AG09309 (cell line): ENCODE results near the gene AP5Z1.

ENCODE experiments used
- DNase-seq: peaks from one replicate; pipeline ENCODE4 v3.0.0-alpha.2; 2010; ENCODE audit warnings: low read depth
- H3K4me3 ChIP-seq: 2 replicates; pipeline ENCODE4 v1.5.1; 2011; ENCODE audit warnings: mild to moderate bottlenecking, low read depth, low read length, moderate library complexity; ENCODE audit not compliant: control insufficient read depth
- TF ChIP-seq, protein P1 (sequence below): IDR thresholded peaks from 2 replicates; pipeline ENCODE4 v1.5.1; 2011; ENCODE audit warnings: mild to moderate bottlenecking, low read depth, low read length, inconsistent platforms; ENCODE audit not compliant: insufficient read depth, control insufficient read depth; ENCODE audit errors: missing control alignments

Gene AP5Z1

DNA sequence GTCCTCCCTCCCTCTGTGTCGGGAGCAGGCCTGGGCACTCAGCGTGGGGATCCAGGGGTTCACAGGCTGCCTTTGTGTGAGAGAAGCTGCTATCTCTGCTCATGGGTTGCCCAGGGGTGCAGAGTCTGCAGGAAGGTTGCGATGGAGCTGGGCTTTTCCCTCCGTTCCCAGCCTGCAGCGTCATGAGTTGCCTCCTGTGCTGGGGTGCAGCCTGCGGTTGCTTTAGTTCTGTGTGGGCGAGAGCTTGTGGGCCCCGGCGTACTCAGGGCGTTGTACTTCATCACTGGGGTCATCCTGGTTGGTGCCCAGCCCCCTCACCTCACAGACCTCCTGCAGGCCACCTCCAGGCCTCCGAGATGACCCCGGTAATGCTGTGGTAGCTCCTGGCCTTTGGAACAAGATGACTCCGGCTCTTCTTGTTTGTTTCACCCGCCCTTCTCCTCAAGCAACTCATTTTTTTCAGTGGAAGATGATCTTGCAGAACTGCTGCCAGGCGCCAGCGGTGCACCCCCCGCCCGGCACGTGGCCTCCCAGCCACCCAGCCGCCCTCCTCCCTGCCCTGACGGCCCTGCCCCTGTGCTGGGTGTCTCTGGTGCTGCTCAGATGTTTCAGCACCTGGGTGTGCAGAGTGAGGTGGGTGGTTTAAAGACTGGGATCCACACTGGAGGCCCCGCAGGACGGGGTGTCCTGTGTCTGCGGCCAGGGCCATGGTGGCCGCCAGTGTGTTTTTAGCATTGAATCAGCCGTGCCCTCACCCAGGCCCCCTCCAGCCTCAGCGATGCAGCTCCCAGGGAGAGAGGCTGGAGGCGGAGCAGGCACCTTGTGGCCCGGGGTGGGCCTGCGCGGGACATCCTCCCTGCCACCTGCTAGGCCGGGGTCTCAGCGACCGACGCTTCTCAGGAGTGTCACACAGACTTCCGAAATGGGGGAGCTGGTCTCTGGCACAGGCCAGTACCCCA, 7.2 kb downstream of the AP5Z1 start:
- TF ChIP-seq, protein P1, sequence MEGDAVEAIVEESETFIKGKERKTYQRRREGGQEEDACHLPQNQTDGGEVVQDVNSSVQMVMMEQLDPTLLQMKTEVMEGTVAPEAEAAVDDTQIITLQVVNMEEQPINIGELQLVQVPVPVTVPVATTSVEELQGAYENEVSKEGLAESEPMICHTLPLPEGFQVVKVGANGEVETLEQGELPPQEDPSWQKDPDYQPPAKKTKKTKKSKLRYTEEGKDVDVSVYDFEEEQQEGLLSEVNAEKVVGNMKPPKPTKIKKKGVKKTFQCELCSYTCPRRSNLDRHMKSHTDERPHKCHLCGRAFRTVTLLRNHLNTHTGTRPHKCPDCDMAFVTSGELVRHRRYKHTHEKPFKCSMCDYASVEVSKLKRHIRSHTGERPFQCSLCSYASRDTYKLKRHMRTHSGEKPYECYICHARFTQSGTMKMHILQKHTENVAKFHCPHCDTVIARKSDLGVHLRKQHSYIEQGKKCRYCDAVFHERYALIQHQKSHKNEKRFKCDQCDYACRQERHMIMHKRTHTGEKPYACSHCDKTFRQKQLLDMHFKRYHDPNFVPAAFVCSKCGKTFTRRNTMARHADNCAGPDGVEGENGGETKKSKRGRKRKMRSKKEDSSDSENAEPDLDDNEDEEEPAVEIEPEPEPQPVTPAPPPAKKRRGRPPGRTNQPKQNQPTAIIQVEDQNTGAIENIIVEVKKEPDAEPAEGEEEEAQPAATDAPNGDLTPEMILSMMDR = no peak
- no peak for DNase-seq

DNA sequence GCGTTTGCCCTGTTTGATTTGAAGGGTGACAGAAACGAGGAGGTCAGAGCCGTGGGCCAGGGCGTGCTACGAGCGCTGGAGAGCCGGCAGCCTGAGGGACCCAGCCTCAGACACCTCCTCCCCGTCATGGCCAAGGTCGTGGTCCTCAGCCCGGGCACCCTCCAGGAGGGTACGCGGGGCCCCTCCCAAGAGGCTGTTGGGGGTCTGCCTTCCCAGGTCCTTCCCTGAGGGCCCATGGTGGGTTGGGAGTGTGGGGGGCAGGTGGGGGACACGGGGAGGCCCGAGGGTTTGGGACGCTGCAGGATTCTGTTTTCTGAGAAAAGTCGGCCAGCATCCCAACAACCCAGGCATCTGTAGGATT, 7.8 kb downstream of the AP5Z1 start:
- TF ChIP-seq, protein P1 = no peak

More for the DNA sequence above, 7.2 kb downstream of the AP5Z1 start:
- no peak overlapping the region for H3K4me3 ChIP-seq

DNA sequence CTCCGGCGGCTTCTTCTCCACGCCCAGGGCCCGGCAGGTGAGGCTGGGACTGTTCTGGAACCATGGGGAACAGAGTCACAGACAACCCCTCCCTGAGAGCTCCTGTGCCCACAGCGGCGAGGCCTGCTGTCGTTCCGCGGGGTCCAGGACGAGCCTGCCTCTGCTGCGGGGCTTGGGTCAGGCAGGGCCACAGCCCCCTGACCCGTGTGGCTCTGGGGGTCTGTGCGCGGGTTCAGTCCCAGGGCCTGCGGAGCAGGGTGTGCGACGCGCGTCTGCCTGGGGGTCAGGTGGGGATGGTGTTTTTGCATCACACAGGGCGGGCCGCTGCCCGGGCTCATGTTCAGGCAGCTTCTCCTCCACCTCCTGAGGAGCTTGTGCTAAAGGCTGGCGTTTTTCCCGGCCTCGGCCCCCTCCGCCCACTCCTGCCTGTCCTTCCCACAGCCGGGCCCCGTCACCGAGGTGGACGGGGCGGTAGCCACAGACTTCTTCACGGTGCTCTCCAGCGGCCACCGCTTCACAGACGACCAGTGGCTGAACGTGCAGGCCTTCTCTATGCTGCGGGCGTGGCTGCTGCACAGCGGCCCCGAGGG, 8.4 kb downstream of the AP5Z1 start:
- TF ChIP-seq, protein P1 = no peak
- no peak overlapping the region for H3K4me3 ChIP-seq
- no peak for DNase-seq

More for the DNA sequence above, 7.8 kb downstream of the AP5Z1 start:
- H3K4me3 ChIP-seq = no peak overlapping the region
- no peak for DNase-seq

DNA sequence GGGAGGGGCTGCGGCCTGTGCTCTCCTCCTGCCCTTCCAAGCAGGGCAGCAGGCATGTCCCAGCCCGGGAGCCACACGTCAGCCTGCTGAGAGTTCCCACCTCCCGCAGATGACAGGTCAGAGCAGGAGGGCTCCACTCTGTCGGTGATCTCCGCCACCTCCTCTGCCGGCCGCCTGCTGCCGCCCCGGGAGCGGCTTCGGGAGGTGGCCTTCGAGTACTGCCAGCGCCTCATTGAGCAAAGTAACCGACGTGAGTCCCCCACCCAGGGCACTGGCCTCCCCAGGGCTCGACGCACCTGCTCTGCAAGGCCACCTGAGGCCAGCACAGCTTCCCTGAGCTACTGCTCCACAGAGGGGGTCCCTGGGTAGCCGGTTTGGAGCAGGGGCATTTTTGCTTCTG, 9.4 kb downstream of the AP5Z1 start:
- H3K4me3 ChIP-seq = no peak overlapping the region
- TF ChIP-seq, protein P1 = no peak
- DNase-seq = no peak

DNA sequence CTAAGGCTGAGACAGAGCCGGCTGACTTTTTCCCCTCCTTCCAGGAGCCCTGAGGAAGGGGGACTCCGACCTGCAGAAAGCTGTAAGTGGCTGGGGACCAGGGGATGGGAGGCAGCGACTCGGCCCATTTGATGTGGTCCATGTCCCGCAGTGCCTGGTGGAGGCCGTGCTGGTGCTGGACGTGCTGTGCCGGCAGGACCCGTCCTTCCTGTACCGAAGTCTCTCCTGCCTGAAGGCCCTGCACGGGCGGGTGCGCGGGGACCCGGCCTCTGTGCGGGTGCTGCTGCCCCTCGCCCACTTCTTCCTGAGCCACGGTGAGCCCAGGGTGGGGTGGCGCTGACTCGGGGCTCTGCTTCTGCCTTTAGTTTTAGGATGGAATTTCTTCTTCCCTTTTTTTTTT, 9.9 kb downstream of the AP5Z1 start:
- TF ChIP-seq, protein P1 = no peak
- H3K4me3 ChIP-seq = no peak overlapping the region
- no peak for DNase-seq

DNA sequence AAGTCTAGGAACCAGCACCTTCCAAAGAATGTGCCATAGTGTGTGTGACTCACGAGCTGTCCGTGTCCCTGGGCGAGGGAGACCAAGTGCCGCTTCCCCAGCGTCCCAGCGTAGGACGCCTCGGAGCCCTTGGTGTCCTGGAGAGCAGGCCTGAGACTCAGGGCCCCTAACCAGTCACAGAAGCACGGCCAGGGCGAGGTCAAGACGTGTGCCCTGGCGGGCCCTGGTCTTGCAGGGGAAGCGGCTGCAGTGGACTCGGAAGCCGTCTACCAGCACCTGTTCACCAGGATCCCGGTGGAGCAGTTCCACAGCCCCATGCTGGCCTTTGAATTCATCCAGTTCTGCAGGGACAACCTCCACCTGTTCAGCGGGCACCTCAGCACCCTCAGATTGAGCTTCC, 10.6 kb downstream of the AP5Z1 start:
- TF ChIP-seq, protein P1 = no peak
- no peak for DNase-seq
- H3K4me3 ChIP-seq = no peak overlapping the region
